Naive thymus-derived CD4-positive, alpha-beta T cell (primary cell): ENCODE data around the gene YJEFN3. TPM values are rescaled to one million over a fixed set of nuclear protein-coding genes. Genes with fewer than 3 reads are reported as not detected.

Experiments
- ATAC-seq: fragments of 150-1000 bp; cut with Tn5 transposase; 2 replicates; pipeline ENCODE4 v1.10.0; 2021; ENCODE audit warnings: mild to moderate bottlenecking, moderate library complexity
- CTCF ChIA-PET: fragments of 350-600 bp; sonication (Branson Sonifier 250); formaldehyde crosslinking; loops from one replicate; lab custom pipeline; 2021; ENCODE audit warnings: antibody characterized with exemption; lab: Charles Lee
- POLR2A ChIA-PET: fragments of 350-600 bp; sonication (Branson Sonifier 250); formaldehyde crosslinking; loops from one replicate; lab custom pipeline; 2021; ENCODE audit warnings: antibody characterized with exemption, inconsistent platforms; lab: Charles Lee
- DNase-seq, 9 donors: peaks; one replicate each; pipeline versions ENCODE4 v3.0.0 to v3.0.0-alpha.2; 2020 to 2022; ENCODE audit warnings: mixed read lengths in 1 of 9
- H3K27ac ChIP-seq: one replicate; pipeline ENCODE4 v1.7.0; 2013; ENCODE audit warnings: mild to moderate bottlenecking, low read depth, low read length, moderate library complexity
- H3K27me3 ChIP-seq, 2 donors: one replicate each; pipeline ENCODE4 v1.7.0; 2013; ENCODE audit warnings: low read length in 2 of 2, mild to moderate bottlenecking in 2 of 2, moderate library complexity in 2 of 2; ENCODE audit not compliant: control insufficient read depth in 2 of 2, insufficient read depth in 2 of 2
- H3K36me3 ChIP-seq, 3 experiments: 1 replicate in 2 of 3; 2 replicates in 1 of 3; pipeline ENCODE4 v1.7.0; 2013; ENCODE audit warnings: low read length in 3 of 3, mild to moderate bottlenecking in 3 of 3, moderate library complexity in 1 of 3; ENCODE audit not compliant: insufficient read depth in 3 of 3, control insufficient read depth in 2 of 3
- H3K4me1 ChIP-seq, 2 donors: one replicate each; pipeline ENCODE4 v1.7.0; 2013; ENCODE audit warnings: low read length in 2 of 2, mild to moderate bottlenecking in 2 of 2, moderate library complexity in 1 of 2; ENCODE audit not compliant: control insufficient read depth in 2 of 2, insufficient read depth in 2 of 2
- H3K4me3 ChIP-seq: 2 replicates; pipeline ENCODE4 v1.7.0; 2013; ENCODE audit warnings: mild to moderate bottlenecking, low read length
- H3K9me3 ChIP-seq, 3 experiments: 1 replicate in 2 of 3; 2 replicates in 1 of 3; pipeline ENCODE4 v1.7.0; 2013; ENCODE audit warnings: low read length in 3 of 3; ENCODE audit not compliant: control insufficient read depth in 2 of 3
- H3K27ac Mint-ChIP-seq, 9 donors: one replicate each; pipeline ENCODE4 v1.8.0; 2020 to 2022; ENCODE audit warnings: mixed read lengths in 9 of 9, mild to moderate bottlenecking in 8 of 9, moderate library complexity in 5 of 9, inconsistent platforms in 2 of 9
- H3K27me3 Mint-ChIP-seq, 5 donors: one replicate each; pipeline ENCODE4 v1.8.0; 2021 to 2022; ENCODE audit warnings: mixed read lengths in 5 of 5, mild to moderate bottlenecking in 1 of 5
- H3K36me3 Mint-ChIP-seq, 5 donors: one replicate each; pipeline ENCODE4 v1.8.0; 2020 to 2022; ENCODE audit warnings: mixed read lengths in 5 of 5, mild to moderate bottlenecking in 3 of 5, inconsistent platforms in 1 of 5
- H3K4me1 Mint-ChIP-seq, 7 donors: one replicate each; pipeline ENCODE4 v1.8.0; 2020 to 2022; ENCODE audit warnings: mixed read lengths in 7 of 7, mild to moderate bottlenecking in 3 of 7, inconsistent platforms in 1 of 7
- H3K4me3 Mint-ChIP-seq, 10 donors: one replicate each; pipeline ENCODE4 v1.8.0; 2020 to 2022; ENCODE audit warnings: mild to moderate bottlenecking in 10 of 10, mixed read lengths in 10 of 10, moderate library complexity in 6 of 10, inconsistent platforms in 2 of 10
- H3K9me3 Mint-ChIP-seq, 11 donors: one replicate each; pipeline ENCODE4 v1.8.0; 2020 to 2022; ENCODE audit warnings: mixed read lengths in 11 of 11, mild to moderate bottlenecking in 4 of 11, inconsistent platforms in 1 of 11, moderate library complexity in 1 of 11
- intact Hi-C, 2 donors: fragments of 100-400 bp; cut with micrococcal nuclease; formaldehyde crosslinking; loops; one replicate each; pipeline ENCODE4 v1.15.1; 2023
- polyA plus RNA-seq, 2 donors: library from polyadenylated mRNA; unstranded; fragments of 300-500 nt; fragmentation: Illumina TruSeq; gene quantifications; one replicate each; pipeline ENCODE4 v1.2.3, GENCODE V29; 2021
- total RNA-seq, 6 experiments: library from RNA in 5 of 6; stranded (reverse) in 5 of 6; gene quantifications; 1 replicate in 5 of 6; 2 replicates in 1 of 6; pipeline ENCODE4 v1.2.3 and lab custom pipeline; 2021 to 2026

The YJEFN3 gene
- total and polyA plus RNA-seq, 7 experiments from 2014 or later: 0.68 to 18.2 (median 9.2) TPM; not detected in 1

DNA sequence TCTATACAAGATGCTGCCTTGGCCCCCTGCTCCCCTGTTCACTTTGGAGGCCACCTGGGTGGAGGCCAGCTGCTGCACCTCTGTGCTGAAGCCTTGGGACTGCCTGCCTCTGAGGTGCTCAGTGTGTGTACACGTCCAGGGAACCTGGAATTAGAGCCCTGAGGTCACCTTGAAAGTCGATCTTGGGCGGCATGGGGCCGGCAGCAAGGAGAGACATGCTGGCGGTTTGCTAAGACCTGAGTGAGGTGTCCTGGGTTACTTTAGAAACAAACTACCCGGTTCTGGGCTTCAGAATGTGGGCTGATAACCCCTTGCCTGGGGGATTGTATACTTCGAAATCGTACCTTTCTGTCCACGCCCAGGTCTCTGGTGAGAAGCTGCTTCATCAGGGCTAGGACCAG lies 38.9 kb upstream of the YJEFN3 start:
- no peaks in the 10 kb centered on the region for H3K27me3 Mint-ChIP-seq
- ChIA-PET POLR2A (interaction anchor here (0.7 to 6.4 kb wide), 15 partner anchors 19 to 570 kb away, joined by 3 to 101 read pairs (median 4); partner anchors contain the start of genes BORCS8, DDX49, GATAD2A and NDUFA13), CTCF (interaction anchor here (0.5 to 4.0 kb wide), 24 partner anchors 22 to 349 kb away, joined by 3 to 94 read pairs (median 4); partner anchors contain the start of gene GATAD2A)
- intact Hi-C loops: loop anchor here (1.0 to 10.0 kb wide), 14 partner anchors 26 to 428 kb away; partner anchors contain the start of genes BORCS8 (in 2 of the 2), GATAD2A (in 2 of the 2), MAU2 (in 2 of the 2) and NDUFA13 (in 2 of the 2)
- H3K9me3 Mint-ChIP-seq: no peaks in the 10 kb centered on the region
- H3K4me1 ChIP-seq: peaks cover 33 to 50% of the 10 kb centered on the region in 2 donors
- no peaks in the 10 kb centered on the region for H3K9me3 ChIP-seq
- H3K4me3 Mint-ChIP-seq: peak overlapping the region in 9 of 10 donors; percentile 58 to 84 (median 76)
- DNase-seq (peak in 3 of 9 donors; percentile 18 to 37 (median 26)), ATAC-seq (peak; percentile 13)
- H3K27me3 ChIP-seq: no peaks in the 10 kb centered on the region
- H3K27ac ChIP-seq: peak overlapping the region; percentile 81
- H3K4me3 ChIP-seq: peak overlapping the region; percentile 31
- peaks cover 0 to 13% (median 2%) of the 10 kb centered on the region in 5 donors for H3K36me3 Mint-ChIP-seq
- peaks cover 7 to 27% (median 14%) of the 10 kb centered on the region in 3 experiments for H3K36me3 ChIP-seq
- H3K4me1 Mint-ChIP-seq: peaks cover 27 to 61% (median 52%) of the 10 kb centered on the region in 7 donors
- peak overlapping the region; percentile 96 to 99 (median 99) for H3K27ac Mint-ChIP-seq

GRCh38 chr19:19490214-19490968 lies 38.3 kb upstream of the YJEFN3 start:
- peaks cover 7 to 31% (median 14%) of the 10 kb centered on the region in 3 experiments for H3K36me3 ChIP-seq
- Mint-ChIP-seq H3K27me3 (no peaks in the 10 kb centered on the region), H3K9me3 (no peaks in the 10 kb centered on the region), H3K4me3 (peak overlapping the region in 6 of 10 donors; percentile 58 to 84 (median 75)), H3K4me1 (peaks cover 26 to 56% (median 50%) of the 10 kb centered on the region in 7 donors), H3K36me3 (peaks cover 0 to 16% (median 3%) of the 10 kb centered on the region in 5 donors), H3K27ac (peak overlapping the region; percentile 96 to 99 (median 99))
- H3K27me3 ChIP-seq: no peaks in the 10 kb centered on the region
- no peaks in the 10 kb centered on the region for H3K9me3 ChIP-seq
- CTCF ChIA-PET: interaction anchor here (0.5 to 4.0 kb wide), 32 partner anchors 15 to 350 kb away, joined by 3 to 94 read pairs (median 4); partner anchors contain the start of gene GATAD2A
- peak overlapping the region; percentile 81 for H3K27ac ChIP-seq
- peaks cover 33 to 44% of the 10 kb centered on the region in 2 donors for H3K4me1 ChIP-seq
- POLR2A ChIA-PET: interaction anchor here (0.6 to 6.4 kb wide), 17 partner anchors 19 to 571 kb away, joined by 3 to 101 read pairs (median 4); partner anchors contain the start of genes BORCS8, DDX49, GATAD2A and NDUFA13
- intact Hi-C loops: loop anchor here in 1 of 2 donors (1.0 to 2.0 kb wide), 3 partner anchors 123 to 344 kb away; no protein-coding TSS in a partner anchor
- peak; percentile 64 for ATAC-seq
- DNase-seq: peak; percentile 59 to 83 (median 77)
- peak overlapping the region; percentile 31 for H3K4me3 ChIP-seq

- POLR2A ChIA-PET: interaction anchor here (1.0 to 6.4 kb wide), 8 partner anchors 19 to 218 kb away, joined by 3 to 101 read pairs (median 8); partner anchors contain the start of genes GATAD2A, NDUFA13, TM6SF2 and TSSK6
- H3K4me1 Mint-ChIP-seq: peaks cover 24 to 45% (median 42%) of the 10 kb centered on the region in 7 donors
Measured at GRCh38 chr19:19491321-19492025, 37.2 kb upstream of the YJEFN3 start.

DNA sequence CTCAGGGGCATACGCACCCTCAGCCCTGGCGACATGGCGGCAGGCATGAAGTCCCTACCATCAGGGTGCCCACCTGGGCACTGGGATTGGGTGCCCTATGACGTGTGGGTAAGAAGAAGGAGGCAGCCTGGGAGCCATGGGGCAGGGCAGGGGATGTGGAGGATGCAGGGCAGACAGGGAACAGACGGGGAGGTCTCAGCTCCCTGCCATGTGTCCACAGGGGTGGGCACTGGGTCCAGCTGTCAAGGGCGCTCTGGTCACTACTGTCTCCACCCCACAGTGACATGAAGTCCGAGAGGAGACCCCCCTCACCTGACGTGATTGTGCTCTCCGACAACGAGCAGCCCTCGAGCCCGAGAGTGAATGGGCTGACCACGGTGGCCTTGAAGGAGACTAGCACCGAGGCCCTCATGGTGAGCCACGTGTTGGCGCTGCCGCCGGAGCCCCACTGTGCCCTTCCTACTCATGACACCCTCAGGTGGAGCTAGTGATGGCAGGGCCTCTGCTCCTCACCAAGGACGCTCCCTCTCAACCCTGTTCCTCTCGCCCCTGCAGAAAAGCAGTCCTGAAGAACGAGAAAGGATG lies 36.6 kb upstream of the YJEFN3 start:
- intact Hi-C loops: no loop called here
- H3K27me3 ChIP-seq: no peaks in the 10 kb centered on the region
- H3K27ac ChIP-seq: no peak overlapping the region
- peaks cover 7 to 47% (median 22%) of the 10 kb centered on the region in 3 experiments for H3K36me3 ChIP-seq
- ChIA-PET CTCF (interaction anchor here (0.8 to 1.7 kb wide), 5 partner anchors 87 to 165 kb away, joined by 3 to 9 read pairs (median 3); partner anchors contain the start of gene GATAD2A), POLR2A (interaction anchor here (0.8 to 6.4 kb wide), 5 partner anchors 22 to 128 kb away, joined by 3 to 101 read pairs (median 3); no protein-coding TSS in a partner anchor)
- no peak overlapping the region for H3K4me3 ChIP-seq
- H3K4me1 ChIP-seq: peaks cover 31 to 33% of the 10 kb centered on the region in 2 donors
- Mint-ChIP-seq H3K27ac (peak overlapping the region in 3 of 9 donors; percentile 16 to 41 (median 36)), H3K4me1 (peaks cover 24 to 39% (median 35%) of the 10 kb centered on the region in 7 donors), H3K36me3 (peaks cover 0 to 29% (median 7%) of the 10 kb centered on the region in 5 donors), H3K4me3 (no peak overlapping the region), H3K27me3 (no peaks in the 10 kb centered on the region), H3K9me3 (no peaks in the 10 kb centered on the region)
- ATAC-seq: no peak
- no peak for DNase-seq
- H3K9me3 ChIP-seq: no peaks in the 10 kb centered on the region

More at GRCh38 chr19:19491321-19492025, 37.2 kb upstream of the YJEFN3 start:
- H3K4me1 ChIP-seq: peaks cover 33 to 35% of the 10 kb centered on the region in 2 donors
- Mint-ChIP-seq H3K36me3 (peaks cover 0 to 24% (median 3%) of the 10 kb centered on the region in 5 donors), H3K4me3 (no peak overlapping the region), H3K9me3 (no peaks in the 10 kb centered on the region), H3K27ac (peak overlapping the region in 2 of 9 donors; percentile 14 to 36), H3K27me3 (no peaks in the 10 kb centered on the region)
- intact Hi-C loops: loop anchor here in 1 of 2 donors (2.0 kb wide), 1 partner anchor 305 kb away; no protein-coding TSS in a partner anchor
- CTCF ChIA-PET: interaction anchor here (0.7 to 4.0 kb wide), 17 partner anchors 16 to 346 kb away, joined by 3 to 94 read pairs (median 5); partner anchors contain the start of gene GATAD2A
- ATAC-seq (no peak), DNase-seq (no peak)
- H3K27ac ChIP-seq: no peak overlapping the region
- H3K9me3 ChIP-seq: no peaks in the 10 kb centered on the region
- H3K27me3 ChIP-seq: no peaks in the 10 kb centered on the region
- H3K4me3 ChIP-seq: no peak overlapping the region
- H3K36me3 ChIP-seq: peaks cover 7 to 41% (median 22%) of the 10 kb centered on the region in 3 experiments

DNA sequence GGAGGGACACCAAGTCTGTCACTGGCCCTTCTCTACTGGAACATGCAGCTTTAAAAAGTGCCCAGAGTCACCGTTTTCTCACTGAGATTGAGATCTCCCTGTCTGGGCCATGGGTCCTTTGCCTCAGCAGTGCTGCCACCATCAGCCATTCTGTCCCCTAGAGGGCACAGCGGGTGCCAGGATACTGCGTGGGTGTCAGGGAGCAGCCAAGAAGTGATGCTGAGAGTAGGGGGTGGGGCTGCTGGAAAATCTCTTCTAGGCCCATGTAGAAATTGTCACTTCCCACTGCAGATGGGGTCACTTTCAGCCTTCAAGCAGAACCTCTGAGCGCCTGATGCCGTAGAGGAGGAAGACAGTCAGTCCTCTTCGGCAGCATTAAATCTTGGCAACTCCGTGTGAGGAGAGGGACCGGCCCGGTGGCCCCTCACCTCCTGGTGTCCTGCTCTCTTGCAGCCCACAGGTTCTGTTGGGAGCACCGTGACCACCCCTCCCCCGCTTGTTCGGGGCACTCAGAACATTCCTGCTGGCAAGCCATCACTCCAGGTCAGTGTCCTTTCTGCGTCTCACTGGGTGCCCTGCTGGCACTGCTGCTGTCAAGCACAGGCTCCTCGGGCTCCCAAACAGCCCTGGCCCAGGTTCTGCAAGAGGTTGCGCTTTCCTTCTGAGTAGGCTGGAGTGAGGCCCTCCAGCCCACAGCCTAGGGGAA lies 34.7 kb upstream of the YJEFN3 start:
- Histone ChIP-seq H3K36me3 (peaks cover 18 to 66% (median 26%) of the 10 kb centered on the region in 3 experiments), H3K4me3 (no peak overlapping the region), H3K27me3 (no peaks in the 10 kb centered on the region), H3K4me1 (peaks cover 12 to 17% of the 10 kb centered on the region in 2 donors), H3K27ac (no peak overlapping the region), H3K9me3 (no peaks in the 10 kb centered on the region)
- ATAC-seq: no peak
- Mint-ChIP-seq H3K27me3 (no peaks in the 10 kb centered on the region), H3K36me3 (peaks cover 0 to 33% (median 7%) of the 10 kb centered on the region in 5 donors), H3K4me1 (peaks cover 12 to 20% (median 17%) of the 10 kb centered on the region in 7 donors), H3K4me3 (no peak overlapping the region), H3K9me3 (peaks cover 0 to 1% (median 0%) of the 10 kb centered on the region in 11 donors), H3K27ac (no peak overlapping the region)
- ChIA-PET CTCF (interaction anchor here (0.6 to 1.7 kb wide), 2 partner anchors 92 to 132 kb away, joined by 3 to 9 read pairs; no protein-coding TSS in a partner anchor), POLR2A (no interaction called here)
- intact Hi-C loops: no loop called here
- no peak for DNase-seq
